Type B pancreatic cell (in vitro differentiated cells): ENCODE measurements around the gene DPCD. TPM values are rescaled to one million over a fixed set of nuclear protein-coding genes. Genes with fewer than 3 reads are reported as not detected.

ENCODE experiments used
- DNase-seq: peaks from one replicate; pipeline ENCODE4 v3.0.0; 2021; ENCODE audit warnings: mixed read lengths; ENCODE audit not compliant: unreplicated experiment; ENCODE audit errors: extremely low spot score
- H3K27ac Mint-ChIP-seq: 2 replicates; pipeline ENCODE4 v1.8.0; 2021; ENCODE audit warnings: mild to moderate bottlenecking, mixed read lengths
- H3K27me3 Mint-ChIP-seq: 2 replicates; pipeline ENCODE4 v1.8.0; 2021; ENCODE audit warnings: mixed read lengths
- H3K36me3 Mint-ChIP-seq: 2 replicates; pipeline ENCODE4 v1.8.0; 2021; ENCODE audit warnings: mixed read lengths
- H3K4me1 Mint-ChIP-seq: one replicate; pipeline ENCODE4 v1.8.0; 2021; ENCODE audit warnings: mixed read lengths; ENCODE audit not compliant: unreplicated experiment
- H3K4me3 Mint-ChIP-seq: 2 replicates; pipeline ENCODE4 v1.8.0; 2021; ENCODE audit warnings: mild to moderate bottlenecking, mixed read lengths
- H3K9me3 Mint-ChIP-seq: 2 replicates; pipeline ENCODE4 v1.8.0; 2021; ENCODE audit warnings: mixed read lengths
- total RNA-seq: library from RNA; stranded (reverse); gene quantifications from 2 replicates; pipeline ENCODE4 v1.2.1, GENCODE V29; 2021; ENCODE audit warnings: low replicate concordance
- TF ChIP-seq, protein P1 (sequence below): fragments of 200-600 bp; sonication (generic); conservative IDR thresholded peaks from 2 replicates; pipeline ENCODE4 v1.5.0; 2021; ENCODE audit warnings: antibody characterized with exemption, mild to moderate bottlenecking

The DPCD gene
- total RNA-seq, 1 donor from 2014 or later, result 32.3 TPM

DNA sequence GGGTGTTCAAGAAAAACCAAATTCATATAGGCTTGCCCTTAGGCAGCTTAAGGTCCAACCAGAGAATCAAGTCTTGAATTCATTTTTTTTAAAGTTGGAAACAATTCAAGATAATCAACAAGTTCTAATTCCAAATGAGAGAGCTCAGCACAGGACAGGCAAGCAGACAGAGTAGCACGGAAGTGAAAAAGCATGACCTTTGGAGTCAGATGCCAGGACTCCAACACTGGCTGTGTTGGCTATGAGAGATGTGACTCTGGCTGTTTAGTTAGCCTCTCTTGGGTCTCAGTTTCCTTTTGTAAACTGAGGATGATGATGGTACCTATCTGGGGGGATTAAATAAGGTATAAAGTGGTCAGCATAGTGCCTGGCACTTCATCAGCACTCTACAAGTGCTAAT is 57.5 kb downstream of the DPCD start:
- Mint-ChIP-seq H3K4me3 (no peak overlapping the region), H3K4me1 (no peaks in the 10 kb centered on the region), H3K27me3 (no peaks in the 10 kb centered on the region), H3K9me3 (no peaks in the 10 kb centered on the region), H3K36me3 (peaks cover 7% of the 10 kb centered on the region), H3K27ac (no peak overlapping the region)
- DNase-seq, result no peak
- TF ChIP-seq, protein P1, sequence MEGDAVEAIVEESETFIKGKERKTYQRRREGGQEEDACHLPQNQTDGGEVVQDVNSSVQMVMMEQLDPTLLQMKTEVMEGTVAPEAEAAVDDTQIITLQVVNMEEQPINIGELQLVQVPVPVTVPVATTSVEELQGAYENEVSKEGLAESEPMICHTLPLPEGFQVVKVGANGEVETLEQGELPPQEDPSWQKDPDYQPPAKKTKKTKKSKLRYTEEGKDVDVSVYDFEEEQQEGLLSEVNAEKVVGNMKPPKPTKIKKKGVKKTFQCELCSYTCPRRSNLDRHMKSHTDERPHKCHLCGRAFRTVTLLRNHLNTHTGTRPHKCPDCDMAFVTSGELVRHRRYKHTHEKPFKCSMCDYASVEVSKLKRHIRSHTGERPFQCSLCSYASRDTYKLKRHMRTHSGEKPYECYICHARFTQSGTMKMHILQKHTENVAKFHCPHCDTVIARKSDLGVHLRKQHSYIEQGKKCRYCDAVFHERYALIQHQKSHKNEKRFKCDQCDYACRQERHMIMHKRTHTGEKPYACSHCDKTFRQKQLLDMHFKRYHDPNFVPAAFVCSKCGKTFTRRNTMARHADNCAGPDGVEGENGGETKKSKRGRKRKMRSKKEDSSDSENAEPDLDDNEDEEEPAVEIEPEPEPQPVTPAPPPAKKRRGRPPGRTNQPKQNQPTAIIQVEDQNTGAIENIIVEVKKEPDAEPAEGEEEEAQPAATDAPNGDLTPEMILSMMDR, result no peak

DNA sequence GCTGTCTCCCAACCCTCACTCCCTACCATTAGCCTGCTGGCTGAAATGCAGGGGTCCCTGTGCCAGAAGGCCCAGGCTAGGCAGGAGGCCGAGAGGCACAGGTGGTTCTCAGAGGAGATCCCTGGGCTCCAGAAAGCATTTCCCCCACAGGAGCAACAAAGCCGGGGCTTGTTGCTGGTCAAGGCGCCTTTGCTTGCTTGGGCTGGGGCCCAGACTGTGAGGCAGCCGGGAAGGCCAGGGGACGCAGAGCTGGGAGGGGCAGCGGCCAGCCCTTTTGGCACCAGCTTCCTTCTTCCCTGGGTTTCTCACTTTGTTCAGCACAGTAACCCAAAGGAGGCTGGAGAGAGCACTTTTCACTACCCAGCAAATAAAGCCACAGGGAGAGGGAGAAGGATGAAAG is 58.2 kb downstream of the DPCD start:
- Mint-ChIP-seq H3K4me3 (no peak overlapping the region), H3K4me1 (no peaks in the 10 kb centered on the region), H3K36me3 (peaks cover 7% of the 10 kb centered on the region), H3K27ac (no peak overlapping the region), H3K27me3 (no peaks in the 10 kb centered on the region), H3K9me3 (no peaks in the 10 kb centered on the region)
- no peak for DNase-seq
- TF ChIP-seq, protein P1, result no peak

DNA sequence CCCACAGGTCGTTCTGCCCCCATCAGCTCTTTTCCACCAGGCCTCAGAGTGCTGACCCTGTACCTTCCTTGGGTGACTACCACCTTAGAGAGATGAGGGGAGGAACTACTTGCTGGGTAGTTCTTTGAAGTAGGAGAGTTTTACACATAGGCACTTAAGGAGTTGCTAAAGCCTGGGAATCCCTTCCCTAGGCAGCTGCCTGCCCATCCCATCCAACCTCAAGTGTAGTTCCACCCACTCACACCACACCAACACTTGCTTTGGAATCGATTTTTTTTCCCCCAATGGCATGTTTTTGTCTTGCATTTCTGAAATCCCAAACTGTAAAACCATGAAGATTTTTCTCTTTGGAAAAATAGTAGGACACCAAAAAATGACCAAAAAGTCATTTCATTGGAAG is 59.1 kb downstream of the DPCD start:
- Mint-ChIP-seq H3K27ac (no peak overlapping the region), H3K4me3 (no peak overlapping the region), H3K9me3 (no peaks in the 10 kb centered on the region), H3K27me3 (no peaks in the 10 kb centered on the region), H3K36me3 (peaks cover 7% of the 10 kb centered on the region), H3K4me1 (no peaks in the 10 kb centered on the region)
- no peak for DNase-seq
- TF ChIP-seq, protein P1, result no peak

DNA sequence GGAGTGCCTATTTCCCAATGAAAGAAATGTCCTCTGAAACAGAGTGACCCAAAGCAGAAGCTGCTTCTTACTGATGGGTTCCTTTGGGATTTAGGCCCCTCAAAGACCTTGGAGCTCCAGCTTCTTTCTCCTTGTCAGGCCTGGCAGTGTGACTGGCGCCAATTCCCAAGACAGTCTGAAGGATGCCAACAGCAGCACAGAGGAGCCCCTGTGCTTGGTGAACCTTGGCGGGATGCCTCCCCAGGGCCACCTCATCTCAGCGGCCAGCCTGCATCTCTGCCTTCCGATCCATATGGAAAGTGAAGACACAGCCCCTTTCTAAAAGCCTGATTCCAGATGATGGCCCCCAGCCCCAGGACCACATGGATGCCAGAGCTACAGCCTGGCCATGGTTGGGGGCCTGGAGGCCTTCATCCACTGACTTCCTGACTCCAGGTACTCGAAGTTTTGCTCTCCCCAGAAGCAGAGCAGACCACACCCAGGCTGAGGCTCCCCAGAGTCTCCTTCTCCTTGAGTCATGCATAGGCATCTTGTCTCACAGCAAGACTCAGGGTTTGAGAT is 61.5 kb downstream of the DPCD start:
- Mint-ChIP-seq H3K4me1 (no peaks in the 10 kb centered on the region), H3K9me3 (no peaks in the 10 kb centered on the region), H3K27ac (no peak overlapping the region), H3K4me3 (no peak overlapping the region), H3K36me3 (peaks cover 7% of the 10 kb centered on the region), H3K27me3 (no peaks in the 10 kb centered on the region)
- DNase-seq, result no peak
- TF ChIP-seq, protein P1, result no peak

DNA sequence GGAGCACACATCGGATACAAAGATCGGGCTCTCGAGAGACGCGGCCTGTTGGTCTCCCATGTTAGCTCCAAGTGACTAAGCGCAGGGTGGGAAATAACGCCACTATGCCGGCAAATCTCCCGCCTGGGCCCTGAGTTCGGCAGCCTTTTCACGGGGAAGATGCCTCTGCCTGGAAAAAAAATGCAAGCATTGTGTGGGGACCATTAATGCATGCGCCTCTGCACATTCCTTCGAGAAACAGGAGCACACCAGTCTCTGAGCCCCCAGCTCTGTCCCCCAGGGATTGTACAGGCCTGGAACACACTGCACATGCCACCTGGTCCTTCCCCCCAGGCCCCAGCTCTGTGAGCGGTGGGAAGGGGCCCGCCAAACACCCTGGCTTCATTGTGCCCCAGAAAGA is 62.7 kb downstream of the DPCD start:
- no peaks in the 10 kb centered on the region for H3K27me3 Mint-ChIP-seq
- no peak overlapping the region for H3K27ac Mint-ChIP-seq
- H3K4me3 Mint-ChIP-seq, result no peak overlapping the region
- H3K9me3 Mint-ChIP-seq, result no peaks in the 10 kb centered on the region
- no peak for DNase-seq
- no peaks in the 10 kb centered on the region for H3K4me1 Mint-ChIP-seq
- peaks cover 7% of the 10 kb centered on the region for H3K36me3 Mint-ChIP-seq
- TF ChIP-seq, protein P1, result no peak

DNA sequence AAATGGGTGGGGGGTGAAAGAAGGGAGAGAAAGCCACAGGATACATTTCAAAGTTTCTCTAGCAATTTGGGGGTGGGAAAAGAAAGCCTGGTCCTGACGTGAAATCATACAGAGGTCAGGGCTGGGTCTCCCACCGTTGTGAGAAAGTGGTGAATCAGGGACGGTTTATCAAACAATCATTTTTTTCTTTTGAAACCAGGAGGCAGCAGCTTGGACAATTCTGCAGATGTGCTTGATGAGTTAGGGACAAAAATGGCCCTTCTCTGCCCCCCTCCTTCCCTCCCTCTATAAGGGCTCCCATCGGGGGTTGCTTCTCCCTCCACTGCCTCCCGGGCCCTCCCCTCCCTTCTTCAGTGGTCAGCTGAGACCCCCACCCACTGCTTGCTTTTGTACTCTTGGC is 63.2 kb downstream of the DPCD start:
- H3K9me3 Mint-ChIP-seq, result no peaks in the 10 kb centered on the region
- H3K27ac Mint-ChIP-seq, result no peak overlapping the region
- no peaks in the 10 kb centered on the region for H3K27me3 Mint-ChIP-seq
- no peak for DNase-seq
- TF ChIP-seq, protein P1, result no peak
- H3K4me3 Mint-ChIP-seq, result no peak overlapping the region
- H3K4me1 Mint-ChIP-seq, result no peaks in the 10 kb centered on the region
- H3K36me3 Mint-ChIP-seq, result peaks cover 7% of the 10 kb centered on the region
